GM18499 (cell line): ENCODE data around the gene SVOP.
"Not testable (repeated sequence)": the region's sequence is repeated elsewhere in the genome, so short reads cannot be mapped to it uniquely, and the experiment has no call there.

Experiments used
- ATAC-seq: cut with Tn5 transposase; IDR thresholded peaks from one replicate; pipeline ENCODE4 v1.9.1; 2021; ENCODE audit warnings: moderate number of reproducible peaks; ENCODE audit not compliant: insufficient read depth, unreplicated experiment

The SVOP gene

GRCh38 chr12:108859141-108859922, 161.5 kb downstream of the SVOP start:
- not testable (repeated sequence) for ATAC-seq

DNA sequence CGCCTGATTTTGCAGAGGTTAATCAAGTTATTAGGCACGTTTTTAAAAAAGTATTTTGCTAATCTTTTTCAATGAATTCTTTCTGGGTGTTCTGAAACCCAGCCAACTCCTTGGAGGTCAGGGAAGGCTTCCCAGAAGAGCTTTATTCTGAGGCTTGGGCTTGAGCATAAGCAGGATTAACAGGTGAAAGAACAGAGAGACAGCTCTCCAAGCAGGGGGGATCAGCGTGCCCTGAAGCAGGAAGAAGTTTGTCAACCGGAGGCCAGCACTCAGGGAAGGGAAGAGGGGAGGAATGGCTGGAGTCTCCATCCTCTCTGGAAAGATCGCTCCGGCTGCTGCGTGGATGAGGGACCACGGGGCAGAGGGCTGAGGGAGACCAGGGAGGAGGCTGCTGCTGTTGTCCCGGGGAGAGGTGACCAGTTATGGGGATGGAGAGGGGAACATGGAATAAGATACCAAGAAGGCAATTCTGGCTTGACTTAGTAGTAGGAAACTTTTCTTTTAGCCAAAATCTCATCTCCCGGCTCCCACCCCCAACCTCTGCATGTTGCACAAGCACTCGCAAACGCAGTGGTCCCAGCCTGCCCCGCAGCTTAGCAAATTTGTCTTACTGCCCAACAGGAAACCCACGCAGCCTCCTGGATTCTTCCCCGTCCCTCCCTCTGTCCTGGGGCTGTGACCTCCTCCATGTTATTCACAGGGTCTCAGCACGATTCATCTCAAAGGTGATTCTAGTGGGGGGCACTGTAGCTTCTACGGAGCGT, 162.4 kb downstream of the SVOP start:
- ATAC-seq = no peak
